Retinal pigment epithelial cell (primary cell): ENCODE results near the gene SGCD.

Experiments used
- DNase-seq: peaks from one replicate; pipeline ENCODE4 v3.0.0-alpha.2; 2010; ENCODE audit warnings: low read depth
- H3K4me3 ChIP-seq: 2 replicates; pipeline ENCODE4 v1.5.1; 2011; ENCODE audit warnings: mild to moderate bottlenecking, low read length, control low read depth, moderate library complexity
- TF ChIP-seq, protein P1 (sequence below): conservative IDR thresholded peaks from 2 replicates; pipeline ENCODE4 v1.5.1; 2011; ENCODE audit warnings: low read depth, low read length, control low read depth, inconsistent platforms

SGCD gene

DNA sequence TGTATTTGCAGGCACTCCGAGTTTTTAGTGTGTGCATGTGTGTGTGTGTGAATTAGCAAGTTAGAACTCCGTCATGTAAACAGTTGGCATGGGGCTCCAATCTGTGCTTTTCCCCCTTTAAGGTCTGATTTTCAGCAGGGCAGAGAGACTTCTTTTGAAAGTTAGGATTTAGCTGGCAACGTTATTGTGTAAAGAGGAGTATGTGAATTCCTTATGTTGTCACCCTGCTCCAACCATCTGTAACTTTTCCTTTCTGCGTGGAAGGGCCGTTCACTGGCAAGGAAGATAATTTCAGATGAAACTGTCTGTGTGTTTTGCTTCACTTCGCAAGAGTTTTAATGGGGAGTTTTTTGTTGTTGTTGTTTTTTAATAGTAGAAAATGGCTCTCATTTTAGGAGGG is 332 bp downstream of the SGCD start:
- H3K4me3 ChIP-seq, result peak overlapping the region; percentile 39
- TF ChIP-seq, protein P1, sequence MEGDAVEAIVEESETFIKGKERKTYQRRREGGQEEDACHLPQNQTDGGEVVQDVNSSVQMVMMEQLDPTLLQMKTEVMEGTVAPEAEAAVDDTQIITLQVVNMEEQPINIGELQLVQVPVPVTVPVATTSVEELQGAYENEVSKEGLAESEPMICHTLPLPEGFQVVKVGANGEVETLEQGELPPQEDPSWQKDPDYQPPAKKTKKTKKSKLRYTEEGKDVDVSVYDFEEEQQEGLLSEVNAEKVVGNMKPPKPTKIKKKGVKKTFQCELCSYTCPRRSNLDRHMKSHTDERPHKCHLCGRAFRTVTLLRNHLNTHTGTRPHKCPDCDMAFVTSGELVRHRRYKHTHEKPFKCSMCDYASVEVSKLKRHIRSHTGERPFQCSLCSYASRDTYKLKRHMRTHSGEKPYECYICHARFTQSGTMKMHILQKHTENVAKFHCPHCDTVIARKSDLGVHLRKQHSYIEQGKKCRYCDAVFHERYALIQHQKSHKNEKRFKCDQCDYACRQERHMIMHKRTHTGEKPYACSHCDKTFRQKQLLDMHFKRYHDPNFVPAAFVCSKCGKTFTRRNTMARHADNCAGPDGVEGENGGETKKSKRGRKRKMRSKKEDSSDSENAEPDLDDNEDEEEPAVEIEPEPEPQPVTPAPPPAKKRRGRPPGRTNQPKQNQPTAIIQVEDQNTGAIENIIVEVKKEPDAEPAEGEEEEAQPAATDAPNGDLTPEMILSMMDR, result no peak
- DNase-seq, result no peak

DNA sequence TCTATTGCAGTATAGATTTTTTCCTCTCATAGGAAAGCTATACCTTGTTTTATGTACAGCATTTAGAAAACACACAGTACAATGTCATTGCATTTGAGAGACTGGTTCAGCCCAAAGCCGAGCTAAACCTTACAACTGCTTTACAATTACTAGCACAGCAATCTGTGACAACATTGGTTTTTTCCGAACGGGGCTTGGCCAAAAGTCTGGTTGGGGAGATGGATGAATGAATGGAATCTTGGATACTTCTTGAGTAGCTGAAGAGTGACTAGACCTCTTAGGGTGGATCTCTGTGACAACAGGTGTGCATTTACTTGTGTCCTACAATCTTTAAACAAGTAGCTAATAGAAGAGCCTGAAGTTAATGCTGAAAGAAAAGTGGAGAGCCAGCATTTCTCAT is 1.2 kb downstream of the SGCD start:
- H3K4me3 ChIP-seq, result no peak overlapping the region
- DNase-seq, result no peak
- TF ChIP-seq, protein P1, result no peak

DNA sequence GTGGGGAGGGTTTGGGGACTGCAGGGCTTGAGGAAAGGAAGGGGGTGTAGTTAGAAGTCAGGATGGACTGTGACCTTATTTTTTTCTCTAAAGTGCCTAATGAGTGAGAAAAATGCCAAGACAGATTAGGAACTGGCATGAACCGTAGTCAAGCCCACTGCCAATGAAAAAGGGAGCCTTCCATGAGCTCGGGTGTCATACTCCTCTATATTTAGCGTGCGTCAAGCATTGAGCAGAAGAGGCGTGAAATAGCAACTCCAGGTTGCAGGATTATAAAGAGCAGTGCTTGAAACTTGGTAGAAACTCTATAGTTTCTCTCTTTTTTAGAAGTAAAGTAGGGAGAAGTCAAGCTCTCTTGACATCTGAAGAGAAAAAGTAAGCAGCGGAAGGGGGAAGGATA is 1.8 kb downstream of the SGCD start:
- no peak overlapping the region for H3K4me3 ChIP-seq
- DNase-seq, result no peak
- TF ChIP-seq, protein P1, result no peak

DNA sequence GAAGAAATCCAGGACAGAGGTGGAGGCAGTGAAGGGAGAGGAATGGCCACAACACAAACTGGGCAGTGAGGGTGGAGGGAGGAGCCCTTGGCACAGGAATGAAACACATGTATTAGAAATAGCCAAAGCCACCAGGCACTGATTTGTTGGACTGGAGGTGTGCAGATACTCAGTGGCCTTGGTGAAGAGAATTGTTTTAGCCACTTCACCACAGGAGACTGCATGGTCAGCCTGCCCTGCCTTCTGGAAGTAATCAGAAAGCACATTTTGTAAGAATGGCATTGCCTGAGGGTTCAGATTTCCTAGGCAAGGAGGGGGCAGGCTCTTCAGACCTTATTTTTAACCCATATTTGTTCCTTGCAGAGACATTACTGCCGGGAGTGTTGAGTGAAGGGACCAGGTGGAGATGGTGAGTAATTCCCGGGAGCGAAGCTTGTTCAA is 2.2 kb downstream of the SGCD start:
- DNase-seq, result no peak
- H3K4me3 ChIP-seq, result no peak overlapping the region
- TF ChIP-seq, protein P1, result no peak

DNA sequence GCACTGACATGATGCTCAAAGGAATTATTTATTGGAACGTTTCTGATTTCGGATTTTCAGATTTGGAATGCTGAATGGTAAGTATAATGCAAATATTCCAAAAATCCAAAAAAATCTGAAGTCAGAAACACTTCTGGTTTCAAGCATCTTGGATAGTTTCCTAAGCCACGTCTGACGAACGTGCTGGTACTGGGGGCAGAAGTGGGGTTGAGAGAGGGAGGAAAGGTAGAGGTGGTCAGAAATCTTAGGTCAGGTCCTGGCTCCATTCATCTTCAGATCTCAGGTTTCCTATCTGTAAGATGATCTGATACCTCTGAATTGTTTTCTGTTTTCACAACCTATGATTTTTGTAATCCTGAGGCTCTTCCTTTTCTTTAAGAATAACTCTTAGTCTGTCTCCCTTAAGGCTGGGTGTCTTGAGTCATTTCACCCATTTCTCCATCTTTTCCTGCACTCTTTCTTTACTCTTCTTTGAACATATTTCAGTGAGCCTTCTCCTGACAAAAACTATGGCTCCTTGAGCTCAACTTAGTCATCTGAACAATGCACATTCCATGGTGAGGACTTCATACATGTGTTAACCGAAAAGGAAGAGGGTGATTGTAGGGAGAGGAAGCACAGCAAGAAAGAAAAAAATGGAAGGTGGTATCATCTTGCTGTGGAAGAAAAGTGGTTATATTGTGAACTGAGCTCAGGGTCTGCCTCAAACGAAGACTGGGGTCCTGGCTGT is 3.3 kb downstream of the SGCD start:
- no peak for DNase-seq
- TF ChIP-seq, protein P1, result no peak

DNA sequence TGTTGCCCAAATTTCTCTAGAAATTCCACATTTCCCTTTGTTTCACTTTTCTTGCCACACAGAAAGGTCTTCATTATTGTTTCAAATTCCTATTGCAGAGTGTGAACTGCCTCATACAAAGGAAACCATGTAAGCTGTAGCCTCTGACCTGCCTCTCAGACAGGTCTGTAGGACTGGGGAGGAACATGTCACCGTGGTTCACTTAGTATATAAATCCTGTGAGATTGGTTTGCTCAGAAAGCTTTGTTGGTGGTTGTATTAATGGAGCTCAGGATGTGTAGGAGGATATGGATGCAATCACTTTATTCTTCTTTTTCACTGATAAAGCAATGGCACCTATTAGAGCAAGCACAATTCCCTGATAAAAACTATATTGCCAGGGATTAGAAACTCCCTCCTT is 4.2 kb downstream of the SGCD start:
- DNase-seq, result no peak
- TF ChIP-seq, protein P1, result no peak
- H3K4me3 ChIP-seq, result no peak overlapping the region

More for the DNA sequence above, 3.3 kb downstream of the SGCD start:
- H3K4me3 ChIP-seq, result no peak overlapping the region

DNA sequence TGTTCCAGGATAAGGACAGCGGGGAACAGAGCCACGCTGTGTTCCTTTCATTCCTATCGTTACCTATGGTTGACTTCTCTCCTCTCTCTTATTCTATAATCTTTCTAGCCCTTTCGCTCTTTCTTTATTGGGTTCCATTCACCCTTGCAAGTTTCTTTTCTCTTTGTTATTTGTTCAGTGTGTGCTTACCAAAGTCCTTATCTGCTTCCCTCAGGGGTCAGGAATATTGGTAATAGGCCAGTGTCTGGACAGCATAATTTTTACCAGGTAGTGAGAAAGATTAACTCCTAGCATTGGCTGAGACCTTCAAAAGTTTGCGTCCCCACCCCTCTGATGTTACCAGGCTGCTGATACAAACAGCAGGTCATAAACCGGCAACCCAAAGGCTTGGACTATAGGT is 4.9 kb downstream of the SGCD start:
- TF ChIP-seq, protein P1, result no peak
- DNase-seq, result no peak
- no peak overlapping the region for H3K4me3 ChIP-seq
